Measurements from ENCODE around the gene GDPD5.

GRCh38 chr11:75535071-75535470 is 9.3 kb upstream of the GDPD5 start:
- TF ChIP-seq POLR2A (IDR thresholded peaks at IDR 0.05) (no peak), CTCF (IDR thresholded peaks at IDR 0.05) (no peak), EP300 (IDR thresholded peaks at IDR 0.05) (no peak)

All from ovary (tissue), 3 donors.